IPS-18c (cell line): Measurements from ENCODE around the gene ACY1.

Source experiments
- H3K4me3 ChIP-seq: 2 replicates; pipeline ENCODE4 v1.7.0; 2013; ENCODE audit warnings: low read depth, mild to moderate bottlenecking, low read length, moderate library complexity; ENCODE audit not compliant: insufficient read depth
- H3K9me3 ChIP-seq: one replicate; pipeline ENCODE4 v1.6.1; 2013; ENCODE audit warnings: mild to moderate bottlenecking, low read length, moderate library complexity; ENCODE audit not compliant: control insufficient read depth, insufficient read depth

Gene ACY1

GRCh38 chr3:51970606-51971300 lies 12.6 kb upstream of the ACY1 start:
- Histone ChIP-seq H3K4me3 (no peak overlapping the region), H3K9me3 (no peaks in the 10 kb centered on the region)

DNA sequence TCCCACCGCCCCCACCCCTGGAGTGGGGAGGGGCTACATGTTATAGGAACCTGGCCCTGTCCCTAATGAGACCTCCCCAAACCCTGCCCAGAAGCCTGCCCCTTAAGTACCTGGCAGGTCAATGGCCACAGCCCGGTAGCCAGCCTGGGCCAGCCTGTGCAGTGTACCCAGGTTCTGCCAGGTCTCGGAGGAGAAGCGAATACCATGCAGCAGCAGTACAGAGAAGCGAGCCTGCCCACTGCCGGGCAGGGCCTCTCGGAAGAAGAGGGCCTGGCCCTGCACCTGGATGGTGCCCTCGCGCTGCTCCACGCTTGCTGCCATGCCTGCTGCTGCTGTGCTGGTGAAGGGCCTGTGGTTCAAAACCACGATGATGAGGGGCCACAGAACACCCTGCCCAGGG lies 12.0 kb upstream of the ACY1 start:
- Histone ChIP-seq H3K9me3 (no peaks in the 10 kb centered on the region), H3K4me3 (no peak overlapping the region)

DNA sequence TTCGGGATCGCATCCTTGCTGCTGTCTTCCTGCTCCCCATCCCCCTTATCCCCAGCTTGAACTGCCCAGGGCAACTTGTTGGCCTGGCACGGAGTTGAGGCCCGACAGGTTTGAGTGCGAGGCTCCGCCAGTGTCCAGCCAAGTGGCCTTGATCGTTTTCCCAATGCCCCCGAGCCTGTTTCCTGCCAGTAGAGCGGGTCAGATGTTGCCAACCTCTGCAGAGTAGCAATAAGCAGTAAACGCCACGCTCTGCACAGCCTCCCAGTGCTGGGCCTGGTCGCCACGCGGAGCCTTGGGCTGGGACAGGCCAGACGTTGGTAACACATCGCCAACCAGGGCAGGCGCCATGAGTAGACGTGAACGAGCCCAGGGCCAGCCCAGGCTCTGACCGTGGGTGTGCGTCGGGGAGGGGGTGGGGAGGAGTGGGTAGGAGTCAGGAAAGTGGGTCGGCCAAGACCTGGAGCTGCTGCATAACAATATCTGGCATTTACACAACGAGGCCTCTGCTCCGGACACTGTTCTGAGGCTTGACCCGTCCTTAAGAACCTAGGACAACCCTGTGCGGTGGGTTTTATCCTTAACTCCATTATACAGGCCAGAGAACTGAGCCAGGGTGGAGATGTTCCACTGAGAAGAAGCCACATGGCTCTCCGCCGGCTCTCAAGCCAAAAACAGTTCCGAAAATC lies 8.9 kb upstream of the ACY1 start:
- Histone ChIP-seq H3K4me3 (peak overlapping the region; percentile 67), H3K9me3 (no peaks in the 10 kb centered on the region)

GRCh38 chr3:51974963-51975851 lies 8.1 kb upstream of the ACY1 start, which contains the start of gene ABHD14A:
Gene ABHD14A, plus strand, starts transcription at chr3:51975064. Its CDS starts 72 bp downstream, at chr3:51975136.
- no peaks in the 10 kb centered on the region for H3K9me3 ChIP-seq

DNA sequence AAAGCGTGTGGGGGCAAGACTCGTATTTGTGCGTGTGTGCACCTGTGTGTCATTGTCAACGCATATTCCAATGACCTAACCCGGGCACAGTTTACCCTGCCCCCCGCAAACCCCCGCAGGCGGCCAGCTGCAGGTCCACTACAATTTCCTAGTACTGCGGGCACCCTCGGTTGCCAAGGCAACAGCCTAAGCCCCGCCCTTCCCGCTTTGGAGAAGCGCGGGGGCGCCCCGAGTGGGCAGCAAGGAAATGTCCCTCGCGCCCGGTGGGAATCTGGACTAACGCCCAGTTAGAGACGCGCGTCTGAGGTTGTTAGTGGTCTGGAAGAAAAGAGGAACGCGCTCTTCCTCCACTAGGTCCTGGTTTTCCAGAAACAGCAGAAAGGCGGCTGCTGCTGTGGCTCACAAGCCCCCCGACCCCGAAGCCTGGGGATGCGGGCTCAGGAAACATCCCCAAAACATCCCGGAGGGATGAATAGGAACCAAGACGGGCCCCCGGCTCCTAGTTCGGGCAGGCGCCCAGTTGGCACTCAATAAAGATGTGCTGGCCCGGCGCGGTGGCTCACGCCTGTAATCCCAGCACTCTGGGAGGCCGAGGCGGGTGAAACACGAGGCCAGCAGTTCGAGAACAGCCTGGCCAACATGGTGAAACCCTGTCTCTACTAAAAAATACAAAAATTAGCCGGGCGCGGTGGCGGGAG lies 7.3 kb upstream of the ACY1 start:
- Histone ChIP-seq H3K9me3 (no peaks in the 10 kb centered on the region), H3K4me3 (peak overlapping the region; percentile 67; the same call in 1 of the 2 replicates)

More at GRCh38 chr3:51974963-51975851, 8.1 kb upstream of the ACY1 start, which contains the start of gene ABHD14A:
- H3K4me3 ChIP-seq: peak within 1 kb of the TSS; percentile 67

DNA sequence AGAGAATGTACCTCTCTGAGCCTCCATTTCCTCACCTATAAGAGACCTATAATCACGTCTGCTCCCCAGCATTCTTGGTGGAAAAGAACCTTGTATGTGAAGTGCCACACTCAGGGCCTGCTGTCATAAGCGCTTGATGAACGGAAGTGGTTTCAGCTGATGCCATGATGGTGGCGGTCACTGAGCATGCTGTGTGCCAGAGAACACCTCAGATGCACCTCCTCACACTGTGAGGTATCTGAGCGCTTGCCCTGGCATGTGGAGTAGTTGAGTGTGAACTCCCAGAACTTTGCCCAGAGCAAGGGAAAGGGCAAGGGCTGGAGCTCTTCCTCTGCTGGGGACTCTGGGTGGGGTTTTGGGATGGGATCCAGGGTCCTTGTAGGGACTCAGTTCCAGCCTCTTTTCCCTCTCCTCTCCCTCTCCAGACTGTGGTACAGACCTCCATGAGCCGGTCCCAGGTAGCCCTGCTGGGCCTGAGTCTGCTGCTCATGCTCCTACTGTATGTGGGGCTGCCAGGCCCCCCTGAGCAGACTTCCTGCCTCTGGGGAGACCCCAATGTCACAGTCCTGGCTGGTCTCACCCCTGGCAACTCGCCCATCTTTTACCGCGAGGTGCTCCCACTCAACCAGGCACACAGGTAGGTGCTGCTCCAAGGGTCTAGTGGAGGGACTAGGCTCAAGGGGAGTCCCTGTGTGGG lies 5.7 kb upstream of the ACY1 start:
- H3K9me3 ChIP-seq: no peaks in the 10 kb centered on the region
- H3K4me3 ChIP-seq: no peak overlapping the region

DNA sequence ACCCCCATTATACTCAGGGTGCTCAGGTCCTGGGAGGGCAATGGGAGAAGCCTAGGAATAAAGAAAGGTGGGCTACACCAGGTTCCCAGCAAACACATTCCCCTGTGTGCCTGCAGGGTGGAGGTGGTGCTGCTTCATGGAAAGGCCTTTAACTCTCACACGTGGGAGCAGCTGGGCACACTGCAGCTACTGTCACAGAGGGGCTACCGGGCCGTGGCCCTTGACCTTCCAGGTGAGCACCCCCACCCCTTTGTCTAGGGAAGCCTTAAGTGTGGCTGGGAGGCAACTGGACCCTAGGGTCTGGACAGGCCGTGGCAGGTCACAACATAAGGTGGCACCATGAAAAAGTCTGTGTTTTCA lies 5.2 kb upstream of the ACY1 start:
- no peak overlapping the region for H3K4me3 ChIP-seq
- no peaks in the 10 kb centered on the region for H3K9me3 ChIP-seq

GRCh38 chr3:51980253-51980652 lies 3.1 kb upstream of the ACY1 start:
- Histone ChIP-seq H3K9me3 (no peaks in the 10 kb centered on the region), H3K4me3 (no peak overlapping the region)

- Histone ChIP-seq H3K4me3 (peak overlapping the region; percentile 69), H3K9me3 (no peaks in the 10 kb centered on the region)
Observed at GRCh38 chr3:51982352-51982837, 940 bp upstream of the ACY1 start.

- H3K4me3 ChIP-seq: peak overlapping the region; percentile 69
- no peaks in the 10 kb centered on the region for H3K9me3 ChIP-seq
Observed at GRCh38 chr3:51983578-51984268, 388 bp downstream of the ACY1 start.

DNA sequence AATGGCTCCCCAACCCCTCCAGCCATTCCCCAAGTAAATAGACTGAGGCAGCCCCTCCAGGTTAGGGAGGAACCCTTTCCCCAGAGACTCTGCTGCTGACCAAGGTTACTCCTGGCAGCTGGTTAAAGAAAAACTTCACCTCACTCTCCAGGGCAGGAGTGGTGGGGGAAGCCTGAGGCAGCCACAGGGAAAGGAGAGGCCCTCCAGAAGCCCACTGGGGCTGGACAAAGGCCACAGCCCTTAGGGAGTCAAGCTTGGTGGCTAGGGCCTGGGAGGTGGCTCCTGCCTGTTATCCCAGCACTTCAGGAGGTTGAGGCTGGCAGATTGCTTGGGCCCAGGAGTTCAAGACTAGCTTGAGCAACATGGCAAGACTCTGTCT lies 923 bp downstream of the ACY1 start:
- peak overlapping the region; percentile 69; the same call in 1 of the 2 replicates for H3K4me3 ChIP-seq
- no peaks in the 10 kb centered on the region for H3K9me3 ChIP-seq

DNA sequence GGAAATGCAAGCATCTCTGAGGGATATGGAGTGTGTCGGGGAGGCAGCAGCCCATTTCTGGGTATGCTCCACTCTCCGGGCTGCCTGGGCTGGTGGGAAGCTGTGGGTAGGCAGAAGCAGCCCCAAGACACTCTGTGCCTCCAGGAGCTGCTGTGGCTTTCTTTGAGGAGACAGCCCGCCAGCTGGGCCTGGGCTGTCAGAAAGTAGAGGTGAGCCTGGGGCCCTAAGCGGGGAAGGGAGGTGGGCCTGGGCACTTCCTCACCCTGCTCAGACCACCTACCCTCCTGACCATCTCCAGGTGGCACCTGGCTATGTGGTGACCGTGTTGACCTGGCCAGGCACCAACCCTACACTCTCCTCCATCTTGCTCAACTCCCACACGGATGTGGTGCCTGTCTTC lies 1.7 kb downstream of the ACY1 start:
- no peak overlapping the region for H3K4me3 ChIP-seq
- H3K9me3 ChIP-seq: no peaks in the 10 kb centered on the region

GRCh38 chr3:51986010-51986947 lies 2.9 kb downstream of the ACY1 start:
- no peaks in the 10 kb centered on the region for H3K9me3 ChIP-seq
- no peak overlapping the region for H3K4me3 ChIP-seq

- Histone ChIP-seq H3K9me3 (no peaks in the 10 kb centered on the region), H3K4me3 (no peak overlapping the region)
Observed at GRCh38 chr3:51987568-51987967, 4.2 kb downstream of the ACY1 start.
